ENCODE results near the gene RHBDF2.

- TF ChIP-seq CTCF (IDR thresholded peaks at IDR 0.05 in 4 of 5, conservative IDR thresholded peaks at IDR 0.05 in 1 of 5) = no peak
- TF ChIP-seq POLR2A (IDR thresholded peaks at IDR 0.05) = no peak
Measured at GRCh38 chr17:76481071-76481655, 20.1 kb downstream of the RHBDF2 start.
